H1 (cell line): Measurements from ENCODE around the gene JMJD8. TPM values are rescaled to one million over a fixed set of nuclear protein-coding genes. Genes with fewer than 3 reads are reported as not detected.

Experiments used
- CBX8 ChIP-seq: fragments of 300-800, 300-1000 bp; sonication (generic); IDR thresholded peaks from 2 replicates; pipeline ENCODE4 v1.7.1; 2016; ENCODE audit warnings: low read depth, low read length, borderline replicate concordance
- JUN ChIP-seq: IDR thresholded peaks from 2 replicates; pipeline ENCODE4 v1.6.1; 2011; ENCODE audit warnings: low read depth, mild to moderate bottlenecking, improper control_type of control experiment, low read length
- POLR2A ChIP-seq, 2 experiments: IDR thresholded peaks; 1 replicate in 1 of 2; 2 replicates in 1 of 2; pipeline ENCODE4 v1.6.1; 2011; ENCODE audit warnings: low read depth in 2 of 2, low read length in 2 of 2, mild to moderate bottlenecking in 2 of 2; ENCODE audit errors: control extremely low read depth in 1 of 2
- RFX5 ChIP-seq: IDR thresholded peaks from 2 replicates; pipeline ENCODE4 v1.6.1; 2011; ENCODE audit warnings: low read depth, low read length, improper control_type of control experiment, borderline replicate concordance
- ZNF274 ChIP-seq: IDR thresholded peaks from 2 replicates; pipeline ENCODE4 v1.7.0; 2012; ENCODE audit warnings: low read length, borderline replicate concordance; ENCODE audit errors: extremely low read depth
- polyA plus RNA-seq, 7 experiments: library from polyadenylated mRNA; depleted of rRNA in 3 of 7; stranded (reverse) in 5 of 7; unstranded in 2 of 7; fragments of >200 nt in 5 of 7; fragments of 200-250 nt in 2 of 7; gene quantifications; 1 replicate in 5 of 7; 2 replicates in 1 of 7; 4 replicates in 1 of 7; pipeline versions ENCODE4 v1.2.1 to v1.2.3, GENCODE V29; 2011 to 2013; ENCODE audit warnings: missing spikeins in 2 of 7, mixed read lengths in 2 of 7
- total RNA-seq: library from RNA; stranded (reverse); fragmentation: NEBNext Ultra II Directional; extraction: Animal tissue kit (Norgen Biotek cat#: 25700); gene quantifications from 2 replicates; pipeline ENCODE4 v1.2.1, GENCODE V29; 2021
- TF ChIP-seq, protein P1 (sequence below), 3 experiments: IDR thresholded peaks; 1 replicate in 2 of 3; 2 replicates in 1 of 3; pipeline versions ENCODE4 v1.5.1 to v1.6.1; 2011; ENCODE audit warnings: low read length in 3 of 3, mild to moderate bottlenecking in 3 of 3, inconsistent platforms in 2 of 3, low read depth in 1 of 3, moderate library complexity in 1 of 3; ENCODE audit not compliant: insufficient read depth in 1 of 3; ENCODE audit errors: control extremely low read depth in 1 of 3

The JMJD8 gene
- total and polyA plus RNA-seq, 2 of the 8 experiments (the other 6 are each of a cell fraction or from before 2014, with no cell fraction given): 46.4 to 87.4 TPM

DNA sequence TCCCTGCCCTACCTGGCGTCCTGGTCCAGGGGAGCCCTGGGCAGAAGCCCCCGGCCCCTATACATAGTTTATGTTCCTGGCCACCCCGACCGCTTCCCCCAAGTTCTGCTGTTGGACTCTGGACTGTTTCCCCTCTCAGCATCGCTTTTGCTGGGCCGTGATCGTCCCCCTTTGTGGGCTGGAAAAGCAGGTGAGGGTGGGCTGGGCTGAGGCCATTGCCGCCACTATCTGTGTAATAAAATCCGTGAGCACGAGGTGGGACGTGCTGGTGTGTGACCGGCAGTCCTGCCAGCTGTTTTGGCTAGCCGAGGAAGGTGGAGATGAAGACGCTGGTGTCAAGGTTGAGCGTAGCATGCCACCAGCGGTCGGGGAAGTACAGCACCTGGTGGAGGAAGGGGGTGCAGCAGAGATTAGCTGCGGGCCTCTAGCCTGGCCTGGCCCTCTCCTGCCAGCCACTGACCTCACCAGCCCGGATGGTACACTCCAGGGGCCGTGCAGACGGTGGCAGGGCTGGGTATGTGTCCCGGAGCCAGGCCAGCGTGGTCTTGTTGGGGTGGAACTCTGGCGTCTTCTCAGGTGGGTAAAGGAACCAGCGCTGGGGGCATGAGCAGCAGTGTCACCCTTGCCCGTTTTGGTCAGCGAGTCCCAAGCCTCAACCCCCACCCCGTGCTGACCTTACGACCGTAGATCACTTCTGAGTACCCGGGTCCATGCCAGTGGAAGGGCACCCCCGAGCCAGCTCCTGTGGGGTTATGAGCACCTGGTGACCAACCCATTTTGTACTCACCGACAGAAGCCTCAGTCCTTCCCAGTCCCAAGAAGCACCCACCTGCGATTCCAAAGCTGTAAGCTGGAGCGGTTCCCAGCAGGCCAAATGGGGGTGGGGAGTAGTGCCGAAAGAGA, 1.4 kb downstream of the JMJD8 start (continued):
- TF ChIP-seq, protein P1, sequence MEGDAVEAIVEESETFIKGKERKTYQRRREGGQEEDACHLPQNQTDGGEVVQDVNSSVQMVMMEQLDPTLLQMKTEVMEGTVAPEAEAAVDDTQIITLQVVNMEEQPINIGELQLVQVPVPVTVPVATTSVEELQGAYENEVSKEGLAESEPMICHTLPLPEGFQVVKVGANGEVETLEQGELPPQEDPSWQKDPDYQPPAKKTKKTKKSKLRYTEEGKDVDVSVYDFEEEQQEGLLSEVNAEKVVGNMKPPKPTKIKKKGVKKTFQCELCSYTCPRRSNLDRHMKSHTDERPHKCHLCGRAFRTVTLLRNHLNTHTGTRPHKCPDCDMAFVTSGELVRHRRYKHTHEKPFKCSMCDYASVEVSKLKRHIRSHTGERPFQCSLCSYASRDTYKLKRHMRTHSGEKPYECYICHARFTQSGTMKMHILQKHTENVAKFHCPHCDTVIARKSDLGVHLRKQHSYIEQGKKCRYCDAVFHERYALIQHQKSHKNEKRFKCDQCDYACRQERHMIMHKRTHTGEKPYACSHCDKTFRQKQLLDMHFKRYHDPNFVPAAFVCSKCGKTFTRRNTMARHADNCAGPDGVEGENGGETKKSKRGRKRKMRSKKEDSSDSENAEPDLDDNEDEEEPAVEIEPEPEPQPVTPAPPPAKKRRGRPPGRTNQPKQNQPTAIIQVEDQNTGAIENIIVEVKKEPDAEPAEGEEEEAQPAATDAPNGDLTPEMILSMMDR (IDR thresholded peaks at IDR 0.05; ENCODE audit: control extremely low read depth in 1 of 3, insufficient read depth in 1 of 3, low read depth in 1 of 3, low read length in 3 of 3): no peak
- TF ChIP-seq POLR2A (IDR thresholded peaks at IDR 0.05; ENCODE audit: control extremely low read depth in 1 of 2, low read depth in 2 of 2, low read length in 2 of 2) (peak in 1 of 2 experiments; percentile 43; a peak in 1 of 3 replicates), RFX5 (no peak), ZNF274 (no peak), CBX8 (no peak), JUN (no peak)
